IMR-90 (cell line): Measurements from ENCODE around the gene DDX59. TPM values are rescaled to one million over a fixed set of nuclear protein-coding genes. Genes with fewer than 3 reads are reported as not detected.

Experiments
- ATAC-seq: fragments of 200-7000 bp; cut with Tn5 transposase; 2 replicates; pipeline ENCODE4 v1.9.1; 2020; ENCODE audit warnings: low read depth, mild to moderate bottlenecking, moderate library complexity
- BruUV-seq: library from RNA; stranded (reverse); fragments of 400-500 nt; replicated peaks from 2 replicates; lab custom pipeline; 2021; lab: Mats Ljungman, UMichigan
- CTCF ChIA-PET: fragments of 300-600 bp; formaldehyde crosslinking; extraction: SDS; loops from one replicate; lab custom pipeline; 2021; ENCODE audit warnings: antibody characterized with exemption; lab: Yijun Ruan, JAX
- POLR2A ChIA-PET: fragments of 300-600 bp; sonication (Branson Sonifier 250); formaldehyde crosslinking; loops from one replicate; lab custom pipeline; 2022; ENCODE audit warnings: antibody characterized with exemption; ENCODE audit not compliant: unreplicated experiment; lab: Charles Lee
- DNase-seq: peaks from one replicate; pipeline ENCODE4 v3.0.0; 2013
- H2AFZ ChIP-seq: replicated peaks from 2 replicates; pipeline ENCODE3; 2013; ENCODE audit warnings: low read length, mild to moderate bottlenecking; ENCODE audit not compliant: poor library complexity
- H2AK5ac ChIP-seq: 2 replicates; pipeline ENCODE4 v1.6.1; 2013; ENCODE audit warnings: low read depth, low read length, inconsistent platforms
- H2AK9ac ChIP-seq: replicated peaks from 2 replicates; pipeline ENCODE3; 2013; ENCODE audit warnings: mild to moderate bottlenecking, low read depth, low read length, moderate library complexity; ENCODE audit not compliant: poor library complexity
- H2BK120ac ChIP-seq: 2 replicates; pipeline ENCODE4 v1.6.1; 2013; ENCODE audit warnings: low read depth, low read length, inconsistent platforms
- H2BK15ac ChIP-seq: 3 replicates; pipeline ENCODE4 v1.6.1; 2013; ENCODE audit warnings: low read depth, low read length, inconsistent platforms
- H2BK20ac ChIP-seq: 2 replicates; pipeline ENCODE4 v1.6.1; 2013; ENCODE audit warnings: low read depth, mild to moderate bottlenecking, inconsistent platforms, low read length, moderate library complexity
- H2BK5ac ChIP-seq: 2 replicates; pipeline ENCODE4 v1.6.1; 2013; ENCODE audit warnings: mild to moderate bottlenecking, low read depth, low read length, inconsistent platforms; ENCODE audit not compliant: poor library complexity, severe bottlenecking
- H3K14ac ChIP-seq: replicated peaks from 2 replicates; pipeline ENCODE4 v1.6.1; 2013; ENCODE audit warnings: low read depth, low read length, inconsistent platforms
- H3K18ac ChIP-seq: 2 replicates; pipeline ENCODE4 v1.6.1; 2013; ENCODE audit warnings: low read depth, low read length, control low read depth
- H3K23ac ChIP-seq: 2 replicates; pipeline ENCODE4 v1.6.1; 2013; ENCODE audit warnings: low read depth, low read length, inconsistent platforms
- H3K27ac ChIP-seq: 2 replicates; pipeline ENCODE4 v1.5.1; 2013; ENCODE audit warnings: mild to moderate bottlenecking, control low read depth, low read length; ENCODE audit not compliant: insufficient read depth
- H3K27me3 ChIP-seq: 2 replicates; pipeline ENCODE4 v1.6.1; 2013; ENCODE audit warnings: low read length; ENCODE audit not compliant: control insufficient read depth, insufficient read depth
- H3K36me3 ChIP-seq: 2 replicates; pipeline ENCODE4 v1.6.1; 2013; ENCODE audit warnings: low read length, mixed read lengths; ENCODE audit not compliant: control insufficient read depth, insufficient read depth
- H3K4ac ChIP-seq: 2 replicates; pipeline ENCODE4 v1.6.1; 2013; ENCODE audit warnings: low read depth, low read length, inconsistent platforms
- H3K4me1 ChIP-seq: 2 replicates; pipeline ENCODE4 v1.6.1; 2013; ENCODE audit warnings: low read length, mixed read lengths; ENCODE audit not compliant: control insufficient read depth, insufficient read depth
- H3K4me2 ChIP-seq: 2 replicates; pipeline ENCODE4 v1.6.1; 2013; ENCODE audit warnings: low read depth, mild to moderate bottlenecking, control low read depth, low read length, moderate library complexity
- H3K4me3 ChIP-seq: 2 replicates; pipeline ENCODE4 v1.5.1; 2013; ENCODE audit warnings: low read depth, mild to moderate bottlenecking, control low read depth, low read length, moderate library complexity; ENCODE audit not compliant: insufficient read depth
- H3K56ac ChIP-seq: 2 replicates; pipeline ENCODE4 v1.6.1; 2013; ENCODE audit warnings: low read length, inconsistent platforms; ENCODE audit not compliant: insufficient read depth; ENCODE audit errors: extremely low read depth
- H3K79me1 ChIP-seq, 2 experiments: 2 replicates each; pipeline ENCODE4 v1.6.1; 2013; ENCODE audit warnings: low read length in 2 of 2, inconsistent platforms in 1 of 2, low read depth in 1 of 2
- H3K9ac ChIP-seq: 2 replicates; pipeline ENCODE4 v1.6.1; 2013; ENCODE audit warnings: low read depth, low read length, control low read depth
- H3K9me1 ChIP-seq: 2 replicates; pipeline ENCODE4 v1.6.1; 2013; ENCODE audit warnings: low read length, inconsistent platforms; ENCODE audit not compliant: insufficient read depth
- H3K9me3 ChIP-seq: 2 replicates; pipeline ENCODE4 v1.6.1; 2013; ENCODE audit warnings: low read length; ENCODE audit not compliant: control insufficient read depth, insufficient read depth
- H4K20me1 ChIP-seq: 2 replicates; pipeline ENCODE4 v1.6.1; 2013; ENCODE audit warnings: low read length, inconsistent platforms; ENCODE audit not compliant: insufficient read depth
- H4K5ac ChIP-seq: 2 replicates; pipeline ENCODE4 v1.6.1; 2013; ENCODE audit warnings: mild to moderate bottlenecking, low read depth, low read length, control low read depth
- H4K8ac ChIP-seq, 2 experiments: 2 replicates each; pipeline ENCODE4 v1.6.1; 2013; ENCODE audit warnings: low read depth in 2 of 2, low read length in 2 of 2, control low read depth in 1 of 2, inconsistent platforms in 1 of 2
- H4K91ac ChIP-seq: 2 replicates; pipeline ENCODE4 v1.6.1; 2013; ENCODE audit warnings: low read depth, low read length, inconsistent platforms; ENCODE audit not compliant: insufficient read depth
- BHLHE40 ChIP-seq: fragments of 150-350 bp; IDR thresholded peaks from 2 replicates; pipeline ENCODE4 v1.6.1; 2016; ENCODE audit warnings: mild to moderate bottlenecking, low read depth, low read length
- CEBPB ChIP-seq: IDR thresholded peaks from 2 replicates; pipeline ENCODE4 v1.6.1; 2012; ENCODE audit warnings: low read depth, low read length, improper control_type of control experiment
- CHD1 ChIP-seq: IDR thresholded peaks from 2 replicates; pipeline ENCODE4 v1.6.1; 2012; ENCODE audit warnings: low read depth, low read length, improper control_type of control experiment
- CTCF ChIP-seq: conservative IDR thresholded peaks from 2 replicates; pipeline ENCODE4 v1.5.1; 2012; ENCODE audit warnings: mild to moderate bottlenecking, low read depth, low read length, improper control_type of control experiment
- ELK1 ChIP-seq: fragments of 150-350 bp; IDR thresholded peaks from 2 replicates; pipeline ENCODE4 v1.6.1; 2016; ENCODE audit warnings: low read depth, mild to moderate bottlenecking, low read length, moderate library complexity, borderline replicate concordance
- FOS ChIP-seq: fragments of 150-350 bp; IDR thresholded peaks from 2 replicates; pipeline ENCODE4 v1.6.1; 2016; ENCODE audit warnings: low read depth, low read length
- MAFK ChIP-seq: IDR thresholded peaks from 2 replicates; pipeline ENCODE4 v1.6.1; 2012; ENCODE audit warnings: low read depth, low read length, improper control_type of control experiment
- MAZ ChIP-seq: IDR thresholded peaks from 2 replicates; pipeline ENCODE4 v1.6.1; 2012; ENCODE audit warnings: low read depth, mild to moderate bottlenecking, low read length, improper control_type of control experiment, moderate library complexity, borderline replicate concordance
- MXI1 ChIP-seq: IDR thresholded peaks from 2 replicates; pipeline ENCODE4 v1.6.1; 2012; ENCODE audit warnings: low read depth, mild to moderate bottlenecking, low read length, moderate library complexity, borderline replicate concordance
- NFE2L2 ChIP-seq: fragments of 150-350 bp; IDR thresholded peaks from 2 replicates; pipeline ENCODE4 v1.6.1; 2016; ENCODE audit warnings: low read depth, mild to moderate bottlenecking, low read length
- POLR2A ChIP-seq: IDR thresholded peaks from 2 replicates; pipeline ENCODE4 v1.6.1; 2012; ENCODE audit warnings: mild to moderate bottlenecking, low read depth, low read length
- RAD21 ChIP-seq: IDR thresholded peaks from 2 replicates; pipeline ENCODE4 v1.6.1; 2012; ENCODE audit warnings: low read length, improper control_type of control experiment
- RCOR1 ChIP-seq: IDR thresholded peaks from 2 replicates; pipeline ENCODE4 v1.6.1; 2012; ENCODE audit warnings: mild to moderate bottlenecking, low read length, improper control_type of control experiment; ENCODE audit not compliant: insufficient replicate concordance
- RFX5 ChIP-seq: IDR thresholded peaks from 2 replicates; pipeline ENCODE4 v1.8.0; 2012; ENCODE audit warnings: low read depth, mild to moderate bottlenecking, low read length, moderate library complexity
- SMC3 ChIP-seq: fragments of 150-350 bp; IDR thresholded peaks from 2 replicates; pipeline ENCODE4 v1.6.1; 2016; ENCODE audit warnings: low read depth, mild to moderate bottlenecking, antibody characterized with exemption, low read length, moderate library complexity
- USF2 ChIP-seq: fragments of 150-350 bp; IDR thresholded peaks from 2 replicates; pipeline ENCODE4 v1.6.1; 2017; ENCODE audit warnings: mild to moderate bottlenecking, antibody characterized with exemption, low read length, low read depth
- WGBS, 2 experiments: methylation state at CpG; one replicate each; pipeline versions ENCODE4 v1.1.5 to v1.1.7; 2013; ENCODE audit warnings: missing lambda C conversion rate in 2 of 2; ENCODE audit not compliant: insufficient read length in 1 of 2; ENCODE audit errors: extremely low coverage in 2 of 2; 5-methylcytosine and 5-hydroxymethylcytosine counted together
- dilution Hi-C: fragments of 300-500 bp; cut with HindIII; formaldehyde crosslinking; loops from one replicate; pipeline ENCODE4 v1.14.3; 2018; ENCODE audit warnings: low sequenced_read_pairs; ENCODE audit not compliant: unreplicated experiment
- in situ Hi-C: fragments of 300-500 bp; cut with MboI; formaldehyde crosslinking; loops from 3 replicates; pipeline ENCODE4 v1.14.3; 2019; ENCODE audit warnings: low sequenced_read_pairs, inconsistent platforms, mixed read lengths
- intact Hi-C: fragments of 100-400 bp; cut with micrococcal nuclease; formaldehyde crosslinking; loops from 2 replicates; pipeline ENCODE4 v1.10.0; 2022
- polyA plus RNA-seq, 3 experiments: library from polyadenylated mRNA; depleted of rRNA; stranded (reverse); fragments of >200 nt; gene quantifications; 2 replicates each; pipeline ENCODE4 v1.2.3, GENCODE V29; 2012; ENCODE audit warnings: low replicate concordance in 1 of 3
- total RNA-seq: library from RNA; depleted of rRNA; stranded (reverse); fragments of >200 nt; gene quantifications from 2 replicates; pipeline ENCODE4 v1.2.3, GENCODE V29; 2012

The DDX59 gene
- total and polyA plus RNA-seq, 2 of the 4 experiments (the other 2 are of a cell fraction): 8.6 to 9.1 TPM

GRCh38 chr1:200642481-200642880 is 27.2 kb downstream of the DDX59 start:
- ChIA-PET POLR2A (no interaction called here), CTCF (no interaction called here)
- Histone ChIP-seq H3K79me1 (no peaks in the 10 kb centered on the region), H4K8ac (no peak overlapping the region), H2BK120ac (no peak overlapping the region), H2BK15ac (no peak overlapping the region), H3K9me1 (0 out of 2 replicates have a peak, but pooled peaks cover 2% of the 10 kb centered on the region), H3K27me3 (no peaks in the 10 kb centered on the region), H3K23ac (no peak overlapping the region), H2BK5ac (no peak overlapping the region), H3K27ac (no peak overlapping the region), H3K4me1 (peaks cover 2% of the 10 kb centered on the region), H3K14ac (no peak overlapping the region), H3K18ac (no peak overlapping the region), H3K4me3 (no peak overlapping the region), H4K20me1 (no peaks in the 10 kb centered on the region), H3K36me3 (peaks cover 6% of the 10 kb centered on the region), H4K91ac (no peak overlapping the region), H2AK5ac (no peak overlapping the region), H3K4ac (no peak overlapping the region), H2AK9ac (no peak overlapping the region), H4K5ac (no peak overlapping the region), H3K9me3 (no peaks in the 10 kb centered on the region), H3K9ac (no peak overlapping the region), H2AFZ (no peak overlapping the region), H2BK20ac (no peak overlapping the region), H3K4me2 (no peak overlapping the region), H3K56ac (no peak overlapping the region)
- in situ Hi-C loops (no loop called here), intact Hi-C loops (no loop called here), dilution Hi-C loops (no loop called here)
- no peak for ATAC-seq
- no CpG with 5 or more reads among the region's 6 CpGs for WGBS, 2 experiments
- no peak for DNase-seq
- BruUV-seq: no TSS peak
- TF ChIP-seq NFE2L2 (no peak), MXI1 (no peak), RFX5 (no peak), POLR2A (no peak), BHLHE40 (no peak), CTCF (no peak), USF2 (no peak), ELK1 (no peak), CEBPB (no peak), CHD1 (no peak), FOS (no peak), MAZ (no peak), SMC3 (no peak), RCOR1 (no peak), MAFK (no peak), RAD21 (no peak)
